Measurements from ENCODE around the gene DNAJC30. TPM values are rescaled to one million over a fixed set of nuclear protein-coding genes. Genes with fewer than 3 reads are reported as not detected.
A peak's percentile ranks its signal among the peaks of the same experiment; 100 is the strongest.

Gene DNAJC30
- total and polyA plus RNA-seq, 2 donors (not counting 1 experiment from before 2014, with no cell fraction given): 6.6 to 15.5 TPM

DNA sequence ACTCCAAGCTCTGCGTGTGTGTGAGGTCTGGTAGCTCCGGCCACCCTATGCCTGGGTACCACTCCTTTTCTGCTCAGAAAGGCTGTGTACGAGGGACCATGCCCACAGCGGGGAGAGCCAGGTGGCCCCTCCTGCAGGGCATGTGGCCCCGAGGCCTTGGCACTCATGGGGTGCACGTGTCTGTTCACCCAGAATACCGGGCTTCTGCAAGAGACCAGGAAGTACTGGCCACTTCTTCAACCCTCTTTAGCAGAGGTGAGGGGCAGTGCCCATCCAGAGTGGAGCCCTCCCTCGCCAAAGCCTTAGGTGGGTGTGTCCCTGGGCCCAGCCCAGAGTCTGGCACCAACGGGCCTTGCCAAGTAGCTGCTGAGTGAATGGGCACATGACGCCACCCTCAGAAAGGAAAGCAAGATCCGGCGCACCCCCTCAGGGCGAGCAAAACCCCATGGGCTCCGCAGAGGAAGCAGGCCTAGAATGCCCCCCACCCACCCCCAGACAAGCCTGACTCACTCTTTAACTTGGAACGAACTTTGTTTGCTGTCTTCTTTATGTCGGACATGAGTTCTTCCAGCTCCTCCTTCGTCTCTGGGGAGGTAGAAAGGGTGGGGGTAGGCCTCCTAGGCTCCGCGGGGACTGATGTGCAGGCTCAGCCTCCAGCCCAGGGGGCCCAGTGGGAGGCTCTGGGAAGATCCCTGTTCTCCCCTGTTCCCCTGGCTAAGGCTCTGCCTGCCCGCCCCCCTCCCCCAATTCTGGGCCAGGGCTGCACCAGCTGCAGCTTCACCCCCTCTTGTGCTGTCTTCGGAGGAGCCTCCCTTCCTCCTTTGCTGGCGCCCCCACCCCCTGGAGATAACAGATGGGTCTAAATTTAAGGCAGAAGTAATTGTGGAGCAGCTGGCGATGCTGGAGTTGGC, 21.6 kb upstream of the DNAJC30 start:
- peaks cover 7% of the 10 kb centered on the region for H3K27me3 Mint-ChIP-seq
- no peak overlapping the region for H3K27ac Mint-ChIP-seq
- H3K4me1 ChIP-seq (ENCODE audit: control insufficient read depth in 2 of 2, insufficient read depth in 2 of 2, low read length in 2 of 2): peaks cover 18 to 22% of the 10 kb centered on the region in 2 donors
- no peak overlapping the region for H3K4me3 ChIP-seq (ENCODE audit: control extremely low read depth in 1 of 5, extremely low read depth in 1 of 5, insufficient read depth in 1 of 5, low read depth in 2 of 5, low read length in 4 of 5)
- H3K9me3 ChIP-seq (ENCODE audit: control extremely low read depth in 1 of 3, control insufficient read depth in 2 of 3, insufficient read depth in 1 of 3, low read length in 2 of 3): peaks cover 0 to 5% (median 0%) of the 10 kb centered on the region in 3 donors
- H3K4me3 Mint-ChIP-seq: peak overlapping the region; percentile 63
- H3K4me2 ChIP-seq (replicated peaks; ENCODE audit: low read depth, low read length, poor library complexity, severe bottlenecking): no peak overlapping the region
- H3K79me2 ChIP-seq (ENCODE audit: control insufficient read depth, insufficient read depth, low read length): no peaks in the 10 kb centered on the region
- intact Hi-C loops (cut with micrococcal nuclease): no loop called here
- peaks cover 25% of the 10 kb centered on the region for H3K4me1 Mint-ChIP-seq
- ChIA-PET CTCF (interaction anchor here (0.7 to 1.8 kb wide), 4 partner anchors 21 to 120 kb away, joined by 3 to 8 read pairs (median 4); no protein-coding TSS in a partner anchor), POLR2A (interaction anchor here (0.6 to 1.4 kb wide), 3 partner anchors 10 to 124 kb away, joined by 3 to 6 read pairs (median 4); partner anchors contain the start of gene VPS37D)
- peak overlapping the region; percentile 48 for H3K9ac ChIP-seq (ENCODE audit: low read length)
- no peak for ATAC-seq (ENCODE audit: low read depth)
- H4K20me1 ChIP-seq (ENCODE audit: control insufficient read depth, insufficient read depth, low read length, poor library complexity, severe bottlenecking): no peaks in the 10 kb centered on the region
- H3K36me3 ChIP-seq (replicated peaks in 1 of 2; ENCODE audit: control extremely low read depth in 1 of 2, control insufficient read depth in 1 of 2, extremely low read depth in 1 of 2, insufficient read depth in 2 of 2, low read length in 1 of 2): no peaks in the 10 kb centered on the region
- H3K27me3 ChIP-seq (replicated peaks in 1 of 4; ENCODE audit: control extremely low read depth in 1 of 4, control insufficient read depth in 3 of 4, insufficient read depth in 4 of 4, low read length in 3 of 4): peaks cover 0 to 10% (median 0%) of the 10 kb centered on the region in 4 experiments
- H3K27ac ChIP-seq (ENCODE audit: low read length in 2 of 2): no peak overlapping the region
- TF ChIP-seq, protein P1, sequence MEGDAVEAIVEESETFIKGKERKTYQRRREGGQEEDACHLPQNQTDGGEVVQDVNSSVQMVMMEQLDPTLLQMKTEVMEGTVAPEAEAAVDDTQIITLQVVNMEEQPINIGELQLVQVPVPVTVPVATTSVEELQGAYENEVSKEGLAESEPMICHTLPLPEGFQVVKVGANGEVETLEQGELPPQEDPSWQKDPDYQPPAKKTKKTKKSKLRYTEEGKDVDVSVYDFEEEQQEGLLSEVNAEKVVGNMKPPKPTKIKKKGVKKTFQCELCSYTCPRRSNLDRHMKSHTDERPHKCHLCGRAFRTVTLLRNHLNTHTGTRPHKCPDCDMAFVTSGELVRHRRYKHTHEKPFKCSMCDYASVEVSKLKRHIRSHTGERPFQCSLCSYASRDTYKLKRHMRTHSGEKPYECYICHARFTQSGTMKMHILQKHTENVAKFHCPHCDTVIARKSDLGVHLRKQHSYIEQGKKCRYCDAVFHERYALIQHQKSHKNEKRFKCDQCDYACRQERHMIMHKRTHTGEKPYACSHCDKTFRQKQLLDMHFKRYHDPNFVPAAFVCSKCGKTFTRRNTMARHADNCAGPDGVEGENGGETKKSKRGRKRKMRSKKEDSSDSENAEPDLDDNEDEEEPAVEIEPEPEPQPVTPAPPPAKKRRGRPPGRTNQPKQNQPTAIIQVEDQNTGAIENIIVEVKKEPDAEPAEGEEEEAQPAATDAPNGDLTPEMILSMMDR (IDR thresholded peaks at IDR 0.05): no peak
- TF ChIP-seq EZH2 (IDR thresholded peaks at IDR 0.05; ENCODE audit: borderline replicate concordance, insufficient read depth, low read depth, low read length, poor library complexity, severe bottlenecking): no peak
- DNase-seq: no peak
- peak overlapping the region; percentile 56 for H2AFZ ChIP-seq (ENCODE audit: insufficient read depth, low read depth, low read length, poor library complexity, severe bottlenecking)
- 74% methylated on average over 13 of the region's 23 CpGs for WGBS (ENCODE audit: insufficient coverage)
- H3K9me3 Mint-ChIP-seq (ENCODE audit: insufficient read depth): no peaks in the 10 kb centered on the region
